Activated naive CD4-positive, alpha-beta T cell treated with anti-CD3 and anti-CD28 coated beads, Interleukin-2, amount 10 ng/mL, durations not matched to agents 7 days and 5 days (primary cell): ENCODE data around the gene ZMYND12.
A peak's percentile ranks its signal among the peaks of the same experiment; 100 is the strongest.

Experiments used
- CTCF ChIA-PET: fragments of 350-600 bp; sonication (Branson Sonifier 250); formaldehyde crosslinking; loops from one replicate; lab custom pipeline; 2021; ENCODE audit warnings: antibody characterized with exemption; lab: Charles Lee
- DNase-seq: peaks from one replicate; pipeline ENCODE4 v3.0.0-alpha.2; 2020
- H3K27ac Mint-ChIP-seq: one replicate; pipeline ENCODE4 v1.8.0; 2021; ENCODE audit warnings: mild to moderate bottlenecking, moderate library complexity, mixed read lengths
- H3K27me3 Mint-ChIP-seq: one replicate; pipeline ENCODE4 v1.8.0; 2021; ENCODE audit warnings: mild to moderate bottlenecking, mixed read lengths
- H3K36me3 Mint-ChIP-seq: one replicate; pipeline ENCODE4 v1.8.0; 2021; ENCODE audit warnings: mixed read lengths
- H3K4me1 Mint-ChIP-seq: one replicate; pipeline ENCODE4 v1.8.0; 2021; ENCODE audit warnings: mixed read lengths
- H3K4me3 Mint-ChIP-seq: one replicate; pipeline ENCODE4 v1.8.0; 2021; ENCODE audit warnings: mild to moderate bottlenecking, moderate library complexity, mixed read lengths
- H3K9me3 Mint-ChIP-seq: one replicate; pipeline ENCODE4 v1.8.0; 2021; ENCODE audit warnings: mixed read lengths

ZMYND12 gene

DNA sequence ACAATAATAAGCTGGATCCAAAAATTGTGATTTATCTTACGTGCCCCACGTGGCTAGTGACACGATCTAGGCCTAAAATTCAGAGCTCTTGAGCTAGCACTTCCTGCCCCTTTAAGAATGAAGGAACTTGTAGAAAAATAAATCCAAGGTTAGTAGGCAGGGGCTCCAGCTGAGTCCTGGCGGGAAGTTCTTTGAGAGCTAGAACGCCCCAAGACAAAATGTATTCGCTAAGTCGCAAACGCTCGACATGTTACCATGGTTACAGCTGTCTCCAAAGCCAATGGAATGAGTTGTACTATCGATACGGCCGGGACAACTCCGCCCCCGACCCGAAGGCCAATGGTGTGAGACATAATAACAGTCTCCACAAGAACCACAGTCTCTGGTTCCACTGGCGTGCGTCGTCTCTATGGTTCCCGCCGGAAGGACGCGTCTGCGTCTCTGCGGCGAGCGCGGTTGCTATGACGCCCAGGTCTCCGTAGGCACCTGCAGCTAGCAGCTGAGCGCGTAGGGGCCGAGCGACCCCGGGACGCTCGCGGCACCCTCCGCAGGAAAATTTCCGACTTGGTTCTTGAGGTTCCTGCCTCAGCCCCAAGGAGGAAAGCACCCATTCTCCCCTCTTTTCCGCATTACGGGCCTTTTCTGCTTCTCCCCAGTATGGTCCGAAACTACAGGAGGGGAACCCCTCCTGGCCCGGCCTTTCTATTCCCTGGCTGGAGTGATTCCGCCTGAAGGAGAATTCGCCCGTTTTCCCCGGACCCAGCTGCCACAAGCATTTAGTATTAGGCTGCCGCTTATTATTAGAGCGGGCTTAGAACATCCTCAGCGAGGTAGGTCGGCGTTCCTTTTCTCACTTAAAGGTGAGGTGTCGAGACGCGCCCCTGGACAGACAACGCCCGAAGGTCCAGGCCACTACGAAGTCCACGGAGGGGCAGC, 7.3 kb upstream of the ZMYND12 start, which contains the start of gene CCDC30:
CCDC30 (plus strand) TSS at position 459 of the 936 bp plus-strand sequence. CDS start 17,266 bp downstream, outside the sequence.
- no peaks in the 10 kb centered on the region for H3K9me3 Mint-ChIP-seq
- H3K36me3 Mint-ChIP-seq: peaks cover 37% of the 10 kb centered on the region
- peak within 1 kb of the TSS; percentile 72 for H3K27ac Mint-ChIP-seq
- peaks cover 44% of the 10 kb centered on the region for H3K4me1 Mint-ChIP-seq
- CTCF ChIA-PET: interaction anchor here (0.6 kb wide), 1 partner anchor 818 kb away, joined by 4 read pairs; no protein-coding TSS in a partner anchor
- peak; percentile 98 for DNase-seq
- peaks cover 10% of the 10 kb centered on the region for H3K27me3 Mint-ChIP-seq
- H3K4me3 Mint-ChIP-seq: peak within 1 kb of the TSS; percentile 67

DNA sequence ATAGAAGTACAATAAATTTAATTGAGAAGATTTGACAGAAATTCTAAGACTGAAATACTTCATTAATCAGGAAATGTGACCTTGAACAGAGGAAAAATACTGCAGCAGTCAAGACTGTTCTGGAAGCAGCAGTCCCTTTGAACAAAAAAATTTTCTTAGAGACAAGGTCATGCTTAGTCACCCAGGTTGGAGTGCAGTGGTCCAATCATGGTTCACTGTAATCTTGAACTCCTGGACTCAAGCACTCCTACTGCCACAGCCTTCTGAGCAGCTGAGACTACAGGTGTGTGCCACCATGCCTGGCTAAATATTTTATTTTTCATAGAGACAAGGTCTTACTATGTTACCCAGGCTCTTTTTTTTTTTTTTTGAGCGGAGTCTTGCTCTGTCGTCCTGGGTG, 5.4 kb upstream of the ZMYND12 start:
- no peak for DNase-seq
- CTCF ChIA-PET: no interaction called here
- H3K27me3 Mint-ChIP-seq: peaks cover 10% of the 10 kb centered on the region
- no peak overlapping the region for H3K4me3 Mint-ChIP-seq
- no peaks in the 10 kb centered on the region for H3K9me3 Mint-ChIP-seq
- H3K36me3 Mint-ChIP-seq: peaks cover 48% of the 10 kb centered on the region
- no peak overlapping the region for H3K27ac Mint-ChIP-seq
- peaks cover 57% of the 10 kb centered on the region for H3K4me1 Mint-ChIP-seq

DNA sequence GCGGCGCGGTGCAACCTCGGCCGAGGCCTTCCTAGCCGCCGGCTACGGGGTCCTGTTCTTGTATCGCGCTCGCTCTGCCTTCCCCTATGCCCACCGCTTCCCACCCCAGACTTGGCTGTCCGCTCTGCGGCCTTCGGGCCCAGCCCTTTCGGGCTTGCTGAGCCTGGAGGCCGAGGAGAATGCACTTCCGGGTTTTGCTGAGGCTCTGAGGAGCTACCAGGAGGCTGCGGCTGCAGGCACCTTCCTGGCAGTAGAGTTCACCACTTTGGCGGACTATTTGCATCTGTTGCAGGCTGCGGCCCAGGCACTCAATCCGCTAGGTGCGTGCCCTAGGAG, 900 bp upstream of the ZMYND12 start:
- H3K4me3 Mint-ChIP-seq: peak overlapping the region; percentile 92
- H3K27ac Mint-ChIP-seq: peak overlapping the region; percentile 97
- peaks cover 43% of the 10 kb centered on the region for H3K36me3 Mint-ChIP-seq
- H3K9me3 Mint-ChIP-seq: no peaks in the 10 kb centered on the region
- DNase-seq: peak; percentile 77
- CTCF ChIA-PET: interaction anchor here (1.0 kb wide), 1 partner anchor 96 kb away, joined by 3 read pairs; no protein-coding TSS in a partner anchor
- H3K27me3 Mint-ChIP-seq: no peaks in the 10 kb centered on the region
- peaks cover 48% of the 10 kb centered on the region for H3K4me1 Mint-ChIP-seq

DNA sequence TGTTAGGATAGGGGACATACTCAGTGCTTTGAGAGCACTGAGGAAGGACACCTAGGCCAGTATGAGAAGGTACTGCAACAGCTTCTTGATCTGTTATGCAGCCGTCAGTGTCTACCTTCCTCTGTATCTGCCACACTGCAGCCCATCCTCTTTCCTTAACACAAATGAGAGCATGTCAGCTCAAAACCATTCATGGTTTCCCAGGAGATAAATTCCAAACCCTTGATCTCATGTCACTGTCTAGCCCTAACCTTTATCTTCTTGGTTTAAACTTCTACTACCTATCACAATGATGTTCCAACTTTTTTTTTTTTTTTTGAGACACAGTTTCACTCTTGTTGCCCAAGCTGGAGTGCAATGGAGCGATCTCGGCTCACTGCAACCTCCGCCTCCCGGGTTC, 1.4 kb downstream of the ZMYND12 start:
- Mint-ChIP-seq H3K9me3 (no peaks in the 10 kb centered on the region), H3K27me3 (no peaks in the 10 kb centered on the region), H3K36me3 (peaks cover 22% of the 10 kb centered on the region), H3K27ac (no peak overlapping the region), H3K4me1 (peaks cover 41% of the 10 kb centered on the region), H3K4me3 (no peak overlapping the region)
- no peak for DNase-seq
- CTCF ChIA-PET: no interaction called here

DNA sequence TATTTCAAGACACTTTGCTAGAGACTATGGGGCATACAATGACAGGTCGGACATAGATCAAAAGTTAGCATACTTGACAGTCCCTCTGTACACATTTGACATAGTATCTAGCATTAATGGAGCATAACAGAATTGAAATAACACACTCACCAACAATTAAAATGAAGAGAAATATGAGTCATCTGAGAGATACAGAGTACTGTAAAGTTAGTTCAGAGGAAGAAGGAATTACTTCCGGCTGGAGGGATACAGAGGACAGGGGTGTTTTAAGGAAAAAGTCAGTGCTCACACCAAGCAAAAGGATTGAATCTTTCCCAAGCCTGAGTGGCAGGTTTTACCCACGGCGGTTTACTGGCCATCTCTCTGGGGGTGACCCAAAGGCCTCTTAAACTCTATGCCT, 2.4 kb downstream of the ZMYND12 start:
- CTCF ChIA-PET: no interaction called here
- H3K9me3 Mint-ChIP-seq: no peaks in the 10 kb centered on the region

DNA sequence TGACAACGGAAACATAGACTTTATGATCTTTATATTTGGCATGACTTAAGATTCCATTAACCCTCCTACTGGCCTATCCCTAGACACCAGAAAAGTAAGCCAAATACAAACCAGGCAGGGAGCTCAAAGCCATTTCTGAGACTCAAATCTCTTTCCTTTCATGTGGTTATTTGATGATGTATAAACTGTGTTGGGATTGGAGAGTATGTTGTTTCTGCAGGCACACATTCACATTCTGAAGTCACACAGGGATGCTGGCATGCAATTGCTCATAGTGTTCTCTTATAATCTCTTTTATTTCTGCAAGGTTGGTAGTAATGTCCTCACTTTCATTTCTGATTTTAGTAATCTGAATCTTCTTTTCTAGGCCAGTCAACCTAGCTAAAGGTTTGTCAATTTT, 5.8 kb downstream of the ZMYND12 start:
- H3K27ac Mint-ChIP-seq: no peak overlapping the region
- H3K36me3 Mint-ChIP-seq: no peaks in the 10 kb centered on the region
- H3K9me3 Mint-ChIP-seq: no peaks in the 10 kb centered on the region
- CTCF ChIA-PET: no interaction called here
- no peak overlapping the region for H3K4me3 Mint-ChIP-seq
- H3K4me1 Mint-ChIP-seq: peaks cover 9% of the 10 kb centered on the region
- DNase-seq: no peak
- H3K27me3 Mint-ChIP-seq: no peaks in the 10 kb centered on the region

More for the DNA sequence above, 2.4 kb downstream of the ZMYND12 start:
- no peak overlapping the region for H3K4me3 Mint-ChIP-seq
- no peak for DNase-seq
- H3K27ac Mint-ChIP-seq: no peak overlapping the region
- H3K36me3 Mint-ChIP-seq: peaks cover 14% of the 10 kb centered on the region
- H3K4me1 Mint-ChIP-seq: peaks cover 34% of the 10 kb centered on the region
- no peaks in the 10 kb centered on the region for H3K27me3 Mint-ChIP-seq

DNA sequence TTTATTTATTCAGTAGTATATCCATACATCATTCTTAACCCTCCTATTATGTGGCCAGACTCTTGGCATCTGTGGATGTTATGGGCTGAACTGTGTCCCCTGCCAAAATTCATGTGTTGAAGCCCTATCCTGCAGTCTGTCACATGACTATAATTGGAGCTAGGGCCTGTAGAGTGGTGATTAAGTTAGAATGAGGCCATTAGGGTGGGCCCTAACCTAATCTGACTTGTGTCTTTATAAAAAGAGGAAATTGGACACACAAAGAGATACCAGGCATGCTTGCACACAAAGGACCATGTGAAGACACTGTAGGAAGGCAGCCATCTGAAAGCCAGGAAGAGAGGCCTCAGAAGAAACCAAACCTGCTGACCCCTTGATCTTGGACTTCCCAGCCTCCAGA, 6.6 kb downstream of the ZMYND12 start:
- Mint-ChIP-seq H3K9me3 (no peaks in the 10 kb centered on the region), H3K27me3 (no peaks in the 10 kb centered on the region), H3K36me3 (no peaks in the 10 kb centered on the region), H3K4me3 (no peak overlapping the region), H3K27ac (no peak overlapping the region), H3K4me1 (peaks cover 7% of the 10 kb centered on the region)
- CTCF ChIA-PET: no interaction called here
- DNase-seq: no peak

DNA sequence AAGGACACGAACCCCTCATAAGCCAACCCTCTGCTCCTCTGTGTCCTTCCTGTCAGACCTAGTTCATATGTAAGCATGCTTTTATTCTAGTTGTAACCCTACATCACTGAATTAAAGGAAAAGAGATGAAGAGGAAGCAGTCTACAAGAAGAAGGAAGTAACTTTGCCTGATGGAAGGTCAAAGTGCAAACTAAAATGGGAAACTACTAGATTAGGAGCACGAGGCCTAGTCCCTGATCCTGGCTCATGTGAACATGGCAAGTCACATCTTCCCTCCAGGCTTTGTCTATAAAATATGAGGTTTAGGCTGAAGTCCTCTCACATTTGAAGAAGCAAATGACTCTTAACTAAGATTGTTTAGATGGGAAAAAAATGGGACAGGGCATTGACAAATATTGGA, 13.2 kb downstream of the ZMYND12 start:
- Mint-ChIP-seq H3K9me3 (no peaks in the 10 kb centered on the region), H3K4me1 (no peaks in the 10 kb centered on the region), H3K4me3 (no peak overlapping the region), H3K27me3 (no peaks in the 10 kb centered on the region), H3K36me3 (no peaks in the 10 kb centered on the region), H3K27ac (no peak overlapping the region)
- no peak for DNase-seq
- CTCF ChIA-PET: no interaction called here

DNA sequence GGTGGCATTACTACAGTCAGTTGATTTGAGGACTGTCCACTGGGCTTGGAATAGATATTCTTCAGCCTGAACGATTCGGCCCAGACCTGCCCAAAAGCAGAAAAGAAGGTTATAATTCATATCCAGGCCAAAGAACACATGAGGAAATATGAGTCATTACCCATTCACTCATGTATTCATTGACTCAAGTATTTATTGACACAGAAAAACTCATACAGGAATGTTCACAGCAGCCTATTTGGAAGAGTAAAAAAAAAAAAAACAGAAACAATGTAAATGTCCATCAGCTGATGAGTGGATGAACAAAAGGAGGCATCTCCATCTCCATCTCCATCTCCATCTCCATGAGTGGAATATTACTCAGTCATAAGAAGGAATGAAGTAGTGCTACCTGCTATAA, 15.9 kb downstream of the ZMYND12 start:
- Mint-ChIP-seq H3K4me3 (no peak overlapping the region), H3K27ac (no peak overlapping the region), H3K9me3 (no peaks in the 10 kb centered on the region), H3K36me3 (no peaks in the 10 kb centered on the region), H3K27me3 (no peaks in the 10 kb centered on the region), H3K4me1 (no peaks in the 10 kb centered on the region)
- CTCF ChIA-PET: no interaction called here
- no peak for DNase-seq

DNA sequence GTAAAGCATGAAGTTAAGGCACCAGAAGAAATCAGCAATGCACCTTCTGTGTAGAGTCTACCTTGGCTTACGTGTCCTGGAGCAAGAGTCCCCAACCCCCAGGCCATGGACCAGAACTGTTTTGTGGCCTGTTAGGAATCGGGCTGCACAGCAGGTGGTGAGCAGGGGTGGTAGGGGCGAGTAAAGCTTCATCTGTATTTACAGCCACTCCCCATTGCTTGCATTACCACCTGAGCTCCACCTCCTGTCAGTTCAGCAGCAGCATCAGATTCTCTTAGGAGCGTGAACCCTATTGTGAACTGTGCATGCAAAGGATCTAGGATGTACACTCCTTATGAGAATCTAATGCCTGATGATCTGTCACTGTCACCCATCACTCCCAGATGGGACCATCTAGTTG, 21.5 kb downstream of the ZMYND12 start:
- Mint-ChIP-seq H3K27me3 (no peaks in the 10 kb centered on the region), H3K4me3 (no peak overlapping the region), H3K4me1 (no peaks in the 10 kb centered on the region), H3K9me3 (no peaks in the 10 kb centered on the region), H3K36me3 (no peaks in the 10 kb centered on the region), H3K27ac (no peak overlapping the region)
- CTCF ChIA-PET: no interaction called here
- no peak for DNase-seq

DNA sequence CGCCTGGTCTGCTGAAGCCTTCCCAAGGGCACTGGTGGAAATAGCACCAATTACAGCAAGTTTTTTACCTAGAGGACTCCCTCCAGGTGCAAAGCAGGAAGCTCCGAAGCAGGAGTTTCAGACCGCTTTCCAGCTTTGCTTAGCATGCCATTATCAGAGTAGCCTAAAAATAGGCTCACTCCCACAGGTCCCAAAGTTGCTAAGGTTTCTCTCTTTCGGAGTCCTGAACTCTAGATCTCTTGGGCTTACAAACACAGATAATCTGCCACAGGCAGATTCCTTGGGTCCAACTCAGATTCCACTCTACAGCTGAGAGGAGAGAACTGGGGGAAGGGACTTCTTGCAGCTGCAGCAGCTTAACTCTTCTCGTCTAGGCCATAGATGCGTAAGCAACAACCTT, 22.5 kb downstream of the ZMYND12 start:
- Mint-ChIP-seq H3K9me3 (no peaks in the 10 kb centered on the region), H3K27ac (no peak overlapping the region), H3K4me1 (no peaks in the 10 kb centered on the region), H3K36me3 (no peaks in the 10 kb centered on the region), H3K4me3 (no peak overlapping the region), H3K27me3 (no peaks in the 10 kb centered on the region)
- no peak for DNase-seq
- CTCF ChIA-PET: no interaction called here

DNA sequence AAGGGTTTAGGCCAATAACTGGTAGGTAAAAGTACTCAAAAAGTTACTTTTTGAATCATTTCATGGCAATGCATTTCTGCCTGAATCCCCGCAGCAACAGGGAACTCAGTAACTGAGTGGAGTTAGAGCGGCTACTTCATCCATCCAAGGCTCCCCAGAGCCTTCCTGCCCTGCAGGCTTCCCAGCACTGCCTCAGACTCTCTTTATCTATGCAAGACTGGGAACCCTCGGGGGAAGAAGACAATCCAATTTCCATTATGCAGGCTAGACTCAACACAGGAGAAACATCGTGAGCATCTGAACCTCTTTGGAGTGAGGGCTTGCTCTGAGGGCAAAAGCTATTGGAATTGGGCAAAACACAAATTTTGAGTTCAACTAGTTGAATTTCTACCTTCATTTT, 23.1 kb downstream of the ZMYND12 start:
- DNase-seq: no peak
- Mint-ChIP-seq H3K4me3 (no peak overlapping the region), H3K36me3 (no peaks in the 10 kb centered on the region), H3K27me3 (no peaks in the 10 kb centered on the region), H3K27ac (no peak overlapping the region), H3K4me1 (no peaks in the 10 kb centered on the region), H3K9me3 (no peaks in the 10 kb centered on the region)
- CTCF ChIA-PET: no interaction called here

DNA sequence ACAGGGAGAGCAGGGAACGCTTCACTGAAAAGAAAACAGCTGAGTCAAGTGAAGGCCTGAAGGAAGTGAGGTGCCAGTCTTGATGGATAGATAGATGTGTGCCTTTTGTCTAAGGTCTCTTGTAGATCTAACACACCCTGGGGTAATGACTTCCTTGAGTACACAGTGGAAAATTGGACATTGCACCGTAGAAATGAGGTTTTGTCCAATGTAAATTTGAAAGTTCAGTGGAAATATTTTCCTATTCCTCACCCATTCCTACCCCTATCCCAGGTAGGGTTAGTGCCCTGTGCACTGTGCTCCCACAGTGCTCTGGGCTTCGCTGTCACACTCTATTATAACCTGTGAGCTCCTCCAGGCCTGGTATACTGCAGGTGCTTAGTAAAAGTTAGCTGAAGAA, 24.3 kb downstream of the ZMYND12 start:
- DNase-seq: no peak

DNA sequence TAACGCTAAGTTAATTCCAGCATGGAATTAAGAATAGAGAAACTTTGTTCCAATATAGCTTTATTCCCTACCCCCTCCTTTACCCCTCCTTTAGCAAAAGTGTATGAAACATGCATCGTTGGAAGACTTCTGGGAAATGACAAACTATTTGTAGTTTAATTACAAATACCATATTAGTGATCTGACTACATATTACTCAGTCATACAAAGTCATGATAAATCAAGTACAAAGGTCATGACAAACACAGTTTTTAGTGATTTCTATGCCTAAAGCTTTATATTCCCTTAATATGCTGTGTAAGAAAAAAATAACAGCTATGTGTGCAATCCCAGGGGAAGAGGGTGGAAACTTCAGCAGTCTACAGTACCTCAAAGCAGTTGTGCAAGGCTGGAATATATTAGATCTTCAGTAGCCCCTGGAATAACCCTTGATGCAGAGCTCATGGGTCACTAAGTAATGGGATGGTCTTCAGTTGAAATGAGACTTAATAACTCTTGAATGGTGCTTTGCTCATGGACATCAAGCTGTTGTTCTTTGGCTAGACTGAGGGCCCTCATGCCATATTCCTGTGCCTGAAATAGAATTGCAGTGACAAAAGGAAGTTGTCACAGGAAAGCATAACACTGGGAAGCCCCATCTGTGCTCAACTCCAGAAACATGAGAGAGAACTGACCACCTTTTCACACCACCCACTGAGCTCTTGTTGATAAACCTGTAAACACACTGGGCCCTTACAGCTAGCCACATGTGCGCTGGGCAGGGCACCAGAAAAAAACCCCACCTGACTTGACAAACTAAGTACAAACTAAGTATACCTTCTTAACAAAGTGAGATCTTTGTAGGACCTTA, 25.3 kb downstream of the ZMYND12 start:
- Mint-ChIP-seq H3K27me3 (no peaks in the 10 kb centered on the region), H3K36me3 (no peaks in the 10 kb centered on the region), H3K4me1 (no peaks in the 10 kb centered on the region), H3K27ac (no peak overlapping the region), H3K9me3 (no peaks in the 10 kb centered on the region), H3K4me3 (no peak overlapping the region)
- CTCF ChIA-PET: no interaction called here
- DNase-seq: no peak

More for the DNA sequence above, 24.3 kb downstream of the ZMYND12 start:
- H3K4me3 Mint-ChIP-seq: no peak overlapping the region
- no peaks in the 10 kb centered on the region for H3K9me3 Mint-ChIP-seq
- H3K27me3 Mint-ChIP-seq: no peaks in the 10 kb centered on the region
- CTCF ChIA-PET: no interaction called here
- no peaks in the 10 kb centered on the region for H3K36me3 Mint-ChIP-seq
- no peak overlapping the region for H3K27ac Mint-ChIP-seq
- H3K4me1 Mint-ChIP-seq: no peaks in the 10 kb centered on the region
